Measurements from ENCODE around the gene CMYA5. TPM values are rescaled to one million over a fixed set of nuclear protein-coding genes. Genes with fewer than 3 reads are reported as not detected.
"Not testable (repeated sequence)": the region's sequence is repeated elsewhere in the genome, so short reads cannot be mapped to it uniquely, and the experiment has no call there.

The CMYA5 gene
- polyA plus RNA-seq, 1 donor: 26.4 TPM

- DNase-seq: no peak
These were observed 13.2 kb downstream of the CMYA5 start for GRCh38 chr5:79702606-79703380.

GRCh38 chr5:79703381-79703645, 13.7 kb downstream of the CMYA5 start:
- DNase-seq: no peak

DNA sequence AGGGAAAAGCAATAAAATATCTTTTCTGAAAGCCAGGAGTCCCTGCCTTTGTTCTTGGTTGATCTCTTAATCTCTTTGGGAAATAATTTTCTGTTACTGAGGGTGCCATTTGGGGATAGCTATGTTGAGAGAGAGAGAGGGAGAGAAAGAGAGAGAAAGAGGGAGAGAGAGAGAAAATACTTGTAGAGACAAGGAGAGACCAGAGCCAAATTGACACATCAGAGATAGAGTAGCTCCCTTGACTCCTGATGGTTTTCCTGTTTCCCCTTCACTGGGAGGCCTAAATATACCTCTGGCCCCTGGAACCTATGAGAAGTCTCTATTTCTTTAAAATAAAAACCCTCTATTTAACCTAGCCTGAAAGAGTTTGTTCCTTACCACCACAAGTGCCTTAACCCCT, 14.9 kb downstream of the CMYA5 start:
- no peak for DNase-seq

DNA sequence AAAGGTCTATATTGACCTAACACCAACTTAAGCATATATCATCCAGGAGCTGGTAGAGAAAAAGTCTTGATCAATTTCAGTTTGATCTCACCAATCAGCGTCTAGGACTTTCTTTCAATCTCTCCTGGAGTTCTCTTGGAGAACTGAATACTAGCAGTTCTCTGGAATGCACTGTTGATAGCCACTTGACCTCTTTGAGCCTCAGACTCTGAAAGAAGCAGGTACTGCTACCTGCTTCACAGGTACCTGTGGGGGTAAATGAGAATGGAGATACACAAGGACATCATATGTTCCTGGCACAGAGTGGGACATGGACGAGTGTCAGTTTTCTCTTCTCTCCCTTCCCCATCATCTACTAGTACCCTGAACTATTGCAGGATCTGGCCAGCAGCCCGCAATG, 16.0 kb downstream of the CMYA5 start:
- no peak for DNase-seq

GRCh38 chr5:79706317-79706716, 16.7 kb downstream of the CMYA5 start:
- DNase-seq: not testable (repeated sequence)

DNA sequence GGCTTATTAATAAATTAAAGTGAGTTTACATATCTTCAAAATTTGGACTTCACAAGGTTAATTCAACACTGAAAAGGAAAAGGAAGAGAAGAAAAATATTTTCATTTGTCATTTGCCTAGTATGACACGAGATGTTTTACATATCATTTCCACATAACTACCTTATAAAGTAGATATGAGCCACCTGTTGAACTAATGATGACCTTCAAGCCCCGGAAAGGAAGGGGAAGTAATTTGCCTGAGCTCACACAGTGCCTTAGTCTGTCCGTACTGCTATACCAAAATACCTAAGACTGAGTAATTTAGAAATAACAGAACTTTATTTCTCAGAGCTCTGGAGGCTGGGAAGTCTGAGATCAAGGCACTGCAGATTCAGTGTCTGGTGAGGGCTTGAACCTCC, 17.9 kb downstream of the CMYA5 start:
- DNase-seq: no peak

- DNase-seq: no peak
These were observed 23.1 kb downstream of the CMYA5 start for GRCh38 chr5:79712741-79713140.

GRCh38 chr5:79713727-79714126, 24.1 kb downstream of the CMYA5 start:
- DNase-seq: no peak

DNA sequence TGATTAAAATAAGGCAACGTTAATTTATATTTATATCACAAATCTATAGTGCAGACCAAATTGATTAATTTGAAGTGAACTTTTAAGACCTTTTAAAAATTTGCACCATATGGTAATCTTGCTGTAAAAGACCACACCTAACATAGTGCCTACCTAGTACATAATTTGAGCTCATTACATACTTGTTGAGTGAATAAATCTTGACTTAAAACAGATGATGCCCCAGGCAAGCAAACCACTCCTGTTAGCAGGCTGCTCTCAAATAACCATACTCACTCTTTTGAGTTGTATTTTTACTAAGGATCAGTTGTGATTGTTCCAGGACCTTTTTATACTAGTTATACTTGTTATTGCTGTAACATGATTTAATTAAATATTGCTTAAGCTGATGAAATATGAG, 27.2 kb downstream of the CMYA5 start:
- DNase-seq: no peak

GRCh38 chr5:79720096-79720495, 30.5 kb downstream of the CMYA5 start:
- no peak for DNase-seq

DNA sequence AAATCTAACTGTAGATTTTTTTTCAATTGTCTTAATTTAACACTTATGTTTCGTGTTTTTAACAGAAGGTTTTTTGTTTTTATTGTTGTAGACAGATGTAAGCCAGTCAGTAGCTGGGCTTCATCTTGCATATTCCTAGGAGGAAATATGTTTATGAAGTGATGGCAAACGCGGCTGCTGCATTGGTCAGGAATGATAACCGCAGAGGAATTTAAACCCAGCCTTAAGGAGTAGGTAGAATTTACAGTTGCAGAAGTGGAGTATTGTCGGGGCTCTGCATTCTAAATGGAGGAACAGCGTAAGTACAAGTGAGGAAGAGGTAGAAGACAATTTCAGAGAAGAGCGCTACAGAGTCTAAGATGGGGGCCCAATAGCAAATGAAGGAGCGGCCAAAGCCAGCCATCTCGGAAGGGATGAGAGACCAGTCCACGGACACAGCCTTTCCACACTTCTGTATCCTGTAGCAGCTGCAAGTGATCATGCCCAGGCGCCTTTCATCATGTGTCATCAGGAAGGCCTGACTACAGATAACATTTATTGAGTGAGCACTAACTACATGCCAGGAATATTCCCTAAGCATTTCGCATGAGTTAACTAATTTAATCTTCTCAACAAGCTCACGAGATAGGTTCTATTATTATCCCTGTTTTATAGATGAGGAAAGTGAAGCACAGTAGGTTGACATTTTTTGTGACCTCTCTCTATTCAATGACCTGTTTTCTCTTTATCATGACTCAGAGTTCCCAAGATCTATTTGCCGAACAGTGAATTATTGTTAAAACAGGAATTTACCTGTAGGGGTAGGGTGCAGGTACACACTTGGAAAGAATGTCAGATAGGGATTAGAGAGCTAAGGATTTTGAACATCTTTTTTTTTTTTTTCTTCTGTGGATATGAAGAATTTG, 38.1 kb downstream of the CMYA5 start:
- DNase-seq: no peak

DNA sequence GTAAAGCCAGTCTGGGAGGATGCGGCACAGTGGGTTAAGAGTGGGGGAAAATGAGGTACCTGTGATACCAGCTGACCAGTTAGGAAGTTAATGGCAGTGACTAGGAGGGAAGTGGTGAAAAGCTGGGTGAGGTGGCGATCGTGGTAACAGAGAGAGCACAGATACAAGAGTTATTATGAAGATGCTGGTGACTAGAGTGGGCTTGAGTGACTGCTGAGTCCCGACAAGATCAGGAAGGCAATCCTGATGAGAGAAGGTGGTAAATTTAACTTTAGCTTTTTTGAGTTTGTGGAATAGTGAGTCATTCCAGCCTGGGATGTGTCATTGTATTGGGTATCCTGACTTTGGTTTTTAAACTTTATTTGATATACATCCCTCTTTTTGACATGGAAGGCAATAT, 38.8 kb downstream of the CMYA5 start:
- DNase-seq: no peak

- no peak for DNase-seq
These were observed 40.0 kb downstream of the CMYA5 start for GRCh38 chr5:79729679-79730078.

DNA sequence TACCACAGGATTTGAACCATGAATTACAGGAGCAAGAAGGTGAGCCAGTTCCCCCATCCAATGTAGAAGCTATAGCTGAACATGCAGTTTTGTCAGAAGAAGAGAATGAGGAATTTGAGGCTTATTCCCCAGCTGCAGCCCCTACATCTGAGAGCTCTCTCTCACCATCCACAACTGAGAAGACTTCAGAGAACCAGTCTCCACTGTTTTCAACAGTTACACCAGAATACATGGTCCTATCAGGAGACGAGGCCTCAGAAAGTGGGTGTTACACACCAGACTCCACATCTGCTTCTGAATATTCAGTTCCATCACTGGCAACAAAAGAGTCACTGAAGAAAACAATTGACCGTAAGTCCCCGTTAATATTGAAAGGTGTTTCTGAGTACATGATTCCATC, 40.9 kb downstream of the CMYA5 start:
- DNase-seq: no peak

- no peak for DNase-seq
These were observed 42.1 kb downstream of the CMYA5 start for GRCh38 chr5:79731775-79732174.

DNA sequence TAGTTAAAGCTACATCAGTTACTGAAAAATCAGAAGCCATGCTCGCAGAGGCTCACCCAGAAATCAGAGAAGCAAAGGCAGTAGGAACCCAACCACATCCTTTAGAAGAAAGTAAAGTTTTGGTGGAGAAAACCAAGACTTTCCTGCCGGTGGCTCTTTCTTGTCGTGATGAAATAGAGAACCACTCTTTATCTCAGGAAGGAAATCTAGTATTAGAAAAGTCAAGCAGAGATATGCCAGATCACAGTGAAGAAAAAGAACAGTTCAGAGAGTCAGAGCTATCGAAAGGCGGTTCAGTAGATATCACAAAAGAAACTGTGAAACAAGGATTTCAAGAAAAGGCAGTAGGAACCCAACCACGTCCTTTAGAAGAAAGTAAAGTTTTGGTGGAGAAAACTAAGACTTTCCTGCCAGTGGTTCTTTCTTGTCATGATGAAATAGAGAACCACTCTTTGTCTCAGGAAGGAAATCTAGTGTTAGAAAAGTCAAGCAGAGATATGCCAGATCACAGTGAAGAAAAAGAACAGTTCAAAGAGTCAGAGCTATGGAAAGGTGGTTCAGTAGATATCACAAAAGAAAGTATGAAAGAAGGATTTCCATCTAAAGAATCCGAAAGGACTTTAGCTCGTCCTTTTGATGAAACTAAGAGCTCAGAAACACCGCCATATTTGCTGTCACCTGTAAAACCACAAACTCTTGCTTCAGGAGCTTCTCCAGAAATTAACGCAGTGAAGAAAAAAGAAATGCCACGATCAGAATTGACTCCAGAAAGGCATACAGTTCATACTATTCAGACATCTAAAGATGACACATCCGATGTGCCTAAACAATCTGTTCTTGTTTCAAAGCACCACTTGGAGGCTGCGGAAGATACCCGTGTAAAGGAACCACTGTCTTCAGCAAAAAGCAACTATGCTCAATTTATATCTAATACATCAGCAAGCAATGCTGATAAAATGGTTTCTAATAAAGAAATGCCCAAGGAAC, 47.2 kb downstream of the CMYA5 start:
- no peak for DNase-seq

DNA sequence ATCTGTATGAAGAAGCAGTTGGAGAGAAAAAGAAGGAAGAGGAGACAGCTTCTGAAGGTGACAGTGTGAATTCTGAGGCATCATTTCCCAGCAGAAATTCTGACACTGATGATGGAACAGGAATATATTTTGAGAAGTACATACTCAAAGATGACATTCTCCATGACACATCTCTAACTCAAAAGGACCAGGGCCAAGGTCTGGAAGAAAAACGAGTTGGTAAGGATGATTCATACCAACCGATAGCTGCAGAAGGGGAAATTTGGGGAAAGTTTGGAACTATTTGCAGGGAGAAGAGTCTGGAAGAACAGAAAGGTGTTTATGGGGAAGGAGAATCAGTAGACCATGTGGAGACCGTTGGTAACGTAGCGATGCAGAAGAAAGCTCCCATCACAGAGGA, 48.7 kb downstream of the CMYA5 start:
- no peak for DNase-seq

DNA sequence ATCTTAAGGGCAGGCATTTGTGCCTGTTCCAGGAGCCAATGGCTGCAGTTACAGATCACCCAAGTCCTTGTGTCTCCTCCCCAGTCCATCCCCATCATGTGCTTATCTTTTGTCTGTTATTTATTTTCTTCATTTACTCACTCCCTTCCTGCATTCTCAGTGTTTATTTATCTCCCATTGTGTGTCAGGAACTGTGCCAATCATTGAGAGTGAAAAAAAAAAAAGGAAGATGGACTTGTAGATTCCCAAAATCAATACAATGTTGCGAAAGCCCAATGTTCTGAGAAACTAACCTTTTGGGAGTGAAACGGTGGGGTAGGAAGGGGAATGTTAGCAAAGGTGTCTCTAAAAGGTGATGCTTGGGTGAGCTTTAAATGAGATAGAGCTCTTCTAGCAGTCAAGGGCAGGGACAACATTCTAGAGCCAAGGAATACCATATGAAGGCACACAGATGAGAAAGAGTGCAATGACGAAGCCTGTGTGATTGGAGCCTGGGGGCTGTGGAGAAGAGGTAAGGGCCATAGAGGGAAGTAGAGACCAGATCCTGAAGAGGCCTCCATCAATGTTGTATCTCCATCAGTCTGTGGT, 53.0 kb downstream of the CMYA5 start:
- DNase-seq: no peak

- no peak for DNase-seq
These were observed 54.4 kb downstream of the CMYA5 start for GRCh38 chr5:79743846-79744605.

DNA sequence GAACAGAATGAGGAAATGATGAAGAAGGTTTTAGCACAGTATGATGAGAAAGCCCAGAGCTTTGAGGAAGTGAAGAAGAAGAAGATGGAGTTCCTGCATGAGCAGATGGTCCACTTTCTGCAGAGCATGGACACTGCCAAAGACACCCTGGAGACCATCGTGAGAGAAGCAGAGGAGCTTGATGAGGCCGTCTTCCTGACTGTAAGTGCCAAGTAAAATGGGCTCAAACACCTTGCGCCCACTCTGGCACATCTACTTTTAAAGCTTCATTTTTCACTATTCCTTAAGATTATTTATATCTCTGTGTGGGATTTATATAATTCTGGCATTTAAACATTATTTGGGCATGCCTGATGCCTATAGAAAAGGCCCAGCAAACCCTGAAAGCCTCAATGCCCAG, 55.6 kb downstream of the CMYA5 start:
- DNase-seq: no peak
